Peyer's patch (tissue), 4 donors: ENCODE results near the gene ABCA7. TPM values are rescaled to one million over a fixed set of nuclear protein-coding genes. Genes with fewer than 3 reads are reported as not detected.

Source experiments
- DNase-seq, 3 donors: peaks; one replicate each; pipeline ENCODE4 v3.0.0-alpha.2; 2017 to 2019
- H3K27ac ChIP-seq, 4 donors: fragments of 200-600 bp; sonication (generic); one replicate each; pipeline ENCODE4 v1.5.1; 2016 to 2019
- H3K27me3 ChIP-seq, 2 donors: fragments of 200-600 bp; sonication (generic); one replicate each; pipeline ENCODE4 v1.5.1; 2019
- H3K36me3 ChIP-seq, 3 donors: fragments of 200-600 bp; sonication (generic); one replicate each; pipeline ENCODE4 v1.5.1; 2016 to 2019
- H3K4me1 ChIP-seq, 4 donors: fragments of 200-600 bp; sonication (generic); one replicate each; pipeline ENCODE4 v1.5.1; 2016 to 2019
- H3K4me3 ChIP-seq, 4 donors: fragments of 200-600 bp; sonication (generic); 1 replicate in 3 of 4; 2 replicates in 1 of 4; pipeline ENCODE4 v1.5.1; 2016 to 2019; ENCODE audit warnings: mild to moderate bottlenecking in 1 of 4
- H3K9me3 ChIP-seq, 4 donors: fragments of 200-600 bp; sonication (generic); one replicate each; pipeline ENCODE4 v1.5.1; 2016 to 2019; ENCODE audit warnings: mild to moderate bottlenecking in 1 of 4
- POLR2A ChIP-seq, 2 donors: fragments of 450-650 bp; IDR thresholded peaks; one replicate each; pipeline ENCODE4 v1.5.1; 2017; ENCODE audit warnings: antibody characterized with exemption in 2 of 2, mild to moderate bottlenecking in 2 of 2, moderate library complexity in 2 of 2
- total RNA-seq, 4 donors: library from RNA; depleted of rRNA; stranded (reverse); fragments of >200 nt; gene quantifications; one replicate each; pipeline ENCODE4 v1.1.0, GENCODE V29; 2016
- TF ChIP-seq, protein P1 (sequence below), 6 experiments: fragments of 450-650 bp in 4 of 6; fragments of 200-600 bp in 2 of 6; sonication (generic) in 1 of 6; IDR thresholded peaks; one replicate each; pipeline ENCODE4 v1.5.1; 2017 to 2019; ENCODE audit warnings: antibody characterized with exemption in 6 of 6, mild to moderate bottlenecking in 3 of 6, moderate library complexity in 1 of 6

Gene ABCA7
- total RNA-seq, 4 donors from 2014 or later: 30.1 to 162 (median 72.1) TPM

DNA sequence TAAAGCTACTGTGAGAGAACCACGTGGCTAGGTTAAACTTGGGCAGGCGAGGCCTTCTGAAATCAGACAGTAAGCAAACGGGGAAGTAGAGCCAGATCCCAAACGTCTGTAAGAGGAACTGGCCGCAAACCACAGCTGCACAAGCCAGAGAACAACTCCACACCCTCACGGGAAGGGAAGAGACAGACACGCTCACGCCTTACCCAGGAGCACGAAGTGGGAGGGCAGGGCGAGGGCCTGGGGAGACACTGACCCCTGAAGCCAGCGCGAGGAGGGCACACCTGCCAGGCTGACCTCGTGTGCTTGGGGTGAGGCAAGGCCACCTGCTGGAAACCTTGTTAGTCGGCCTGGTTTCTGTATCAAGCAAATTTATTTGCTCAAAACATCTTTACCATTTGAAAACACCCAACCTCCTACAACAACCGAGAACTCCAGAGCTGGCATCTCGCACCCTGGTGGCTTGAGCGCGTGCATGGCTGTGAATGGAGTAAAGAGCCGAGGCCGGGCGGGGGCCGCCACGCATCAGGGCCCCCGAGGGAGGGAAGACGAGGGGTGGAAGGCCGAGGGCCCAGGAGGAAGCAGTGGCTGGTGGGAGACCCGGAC, 48.0 kb downstream of the ABCA7 start:
- Histone ChIP-seq H3K9me3 (no peaks in the 10 kb centered on the region), H3K4me1 (peaks cover 0 to 27% (median 23%) of the 10 kb centered on the region in 4 donors), H3K27me3 (no peaks in the 10 kb centered on the region), H3K4me3 (no peak overlapping the region), H3K36me3 (peaks cover 0 to 70% (median 0%) of the 10 kb centered on the region in 3 donors), H3K27ac (peak overlapping the region; percentile 46 to 80 (median 62))
- peak in 2 of 3 donors; percentile 88 to 89 for DNase-seq
- TF ChIP-seq, protein P1, sequence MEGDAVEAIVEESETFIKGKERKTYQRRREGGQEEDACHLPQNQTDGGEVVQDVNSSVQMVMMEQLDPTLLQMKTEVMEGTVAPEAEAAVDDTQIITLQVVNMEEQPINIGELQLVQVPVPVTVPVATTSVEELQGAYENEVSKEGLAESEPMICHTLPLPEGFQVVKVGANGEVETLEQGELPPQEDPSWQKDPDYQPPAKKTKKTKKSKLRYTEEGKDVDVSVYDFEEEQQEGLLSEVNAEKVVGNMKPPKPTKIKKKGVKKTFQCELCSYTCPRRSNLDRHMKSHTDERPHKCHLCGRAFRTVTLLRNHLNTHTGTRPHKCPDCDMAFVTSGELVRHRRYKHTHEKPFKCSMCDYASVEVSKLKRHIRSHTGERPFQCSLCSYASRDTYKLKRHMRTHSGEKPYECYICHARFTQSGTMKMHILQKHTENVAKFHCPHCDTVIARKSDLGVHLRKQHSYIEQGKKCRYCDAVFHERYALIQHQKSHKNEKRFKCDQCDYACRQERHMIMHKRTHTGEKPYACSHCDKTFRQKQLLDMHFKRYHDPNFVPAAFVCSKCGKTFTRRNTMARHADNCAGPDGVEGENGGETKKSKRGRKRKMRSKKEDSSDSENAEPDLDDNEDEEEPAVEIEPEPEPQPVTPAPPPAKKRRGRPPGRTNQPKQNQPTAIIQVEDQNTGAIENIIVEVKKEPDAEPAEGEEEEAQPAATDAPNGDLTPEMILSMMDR (IDR thresholded peaks at IDR 0.05): peak in 2 of 6 experiments; percentile 2 to 13
- TF ChIP-seq POLR2A (IDR thresholded peaks at IDR 0.05): no peak

DNA sequence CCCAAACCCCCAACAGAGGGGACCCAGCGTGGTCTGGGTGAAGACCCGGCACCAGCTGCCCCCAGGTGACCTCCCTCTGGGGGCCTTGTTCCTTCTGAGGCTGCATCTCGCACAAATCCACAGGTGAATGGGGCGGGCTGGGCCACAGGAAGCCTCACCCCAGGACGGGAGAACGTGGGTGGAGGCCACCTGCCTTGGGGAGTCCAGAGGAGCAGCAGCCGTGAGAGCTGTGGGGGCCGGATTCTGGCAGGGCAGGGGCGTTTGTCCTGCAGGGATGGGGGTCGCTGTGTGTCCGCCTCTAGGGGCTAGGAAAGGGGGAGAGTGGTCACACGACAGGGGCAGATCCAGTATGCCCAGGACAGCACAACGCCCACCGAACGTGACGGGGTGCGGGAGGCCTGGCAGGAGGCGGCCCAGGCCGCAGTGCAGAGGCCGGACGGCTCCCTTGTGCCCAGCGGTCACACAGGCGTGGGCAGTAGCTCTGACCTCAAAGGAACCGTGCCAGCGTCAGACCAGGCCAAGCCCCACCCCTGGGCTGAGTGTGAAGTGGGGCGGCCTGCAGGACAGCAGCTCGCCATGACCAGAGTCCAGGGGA, 48.6 kb downstream of the ABCA7 start:
- H3K27me3 ChIP-seq: no peaks in the 10 kb centered on the region
- peaks cover 0 to 76% (median 0%) of the 10 kb centered on the region in 3 donors for H3K36me3 ChIP-seq
- no peak overlapping the region for H3K4me3 ChIP-seq
- no peak for DNase-seq
- TF ChIP-seq, protein P1 (IDR thresholded peaks at IDR 0.05): no peak
- no peak for TF ChIP-seq POLR2A (IDR thresholded peaks at IDR 0.05)
- H3K4me1 ChIP-seq: peaks cover 0 to 28% (median 25%) of the 10 kb centered on the region in 4 donors
- H3K27ac ChIP-seq: peak overlapping the region; percentile 46 to 80 (median 62)
- no peaks in the 10 kb centered on the region for H3K9me3 ChIP-seq

DNA sequence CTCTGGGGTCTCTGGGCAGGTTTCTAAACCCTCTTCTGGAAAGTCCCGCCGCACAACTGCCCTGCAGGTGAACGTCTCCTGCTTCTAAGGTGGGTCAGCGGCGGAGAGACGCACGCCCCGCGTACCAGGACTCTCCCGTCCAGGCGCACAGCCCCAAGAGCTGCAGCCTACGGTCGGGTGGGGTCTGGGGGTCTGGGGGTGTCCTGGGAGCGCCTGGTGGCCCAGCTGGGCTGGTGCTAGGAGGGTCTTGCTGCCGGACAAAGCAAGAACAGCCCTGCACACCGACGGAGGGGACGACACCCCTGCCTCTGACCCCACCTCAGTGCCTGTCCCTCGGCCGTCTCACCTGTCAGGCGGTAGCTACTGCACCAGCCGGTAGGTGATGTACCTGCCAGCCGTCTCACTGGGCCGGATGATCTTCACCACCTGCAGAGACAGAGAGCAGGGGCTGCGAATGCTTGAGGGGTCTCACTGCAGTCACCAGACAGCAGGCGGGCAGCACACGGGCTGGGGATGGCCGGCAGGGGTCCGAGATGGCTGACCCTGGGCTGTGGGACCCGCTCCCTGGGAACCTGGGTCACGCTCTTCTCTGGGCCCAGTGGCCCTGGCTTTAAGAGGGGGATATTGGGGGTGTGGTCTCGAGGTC, 49.3 kb downstream of the ABCA7 start:
- H3K9me3 ChIP-seq: no peaks in the 10 kb centered on the region
- no peak for TF ChIP-seq POLR2A (IDR thresholded peaks at IDR 0.05)
- TF ChIP-seq, protein P1 (IDR thresholded peaks at IDR 0.05): no peak

DNA sequence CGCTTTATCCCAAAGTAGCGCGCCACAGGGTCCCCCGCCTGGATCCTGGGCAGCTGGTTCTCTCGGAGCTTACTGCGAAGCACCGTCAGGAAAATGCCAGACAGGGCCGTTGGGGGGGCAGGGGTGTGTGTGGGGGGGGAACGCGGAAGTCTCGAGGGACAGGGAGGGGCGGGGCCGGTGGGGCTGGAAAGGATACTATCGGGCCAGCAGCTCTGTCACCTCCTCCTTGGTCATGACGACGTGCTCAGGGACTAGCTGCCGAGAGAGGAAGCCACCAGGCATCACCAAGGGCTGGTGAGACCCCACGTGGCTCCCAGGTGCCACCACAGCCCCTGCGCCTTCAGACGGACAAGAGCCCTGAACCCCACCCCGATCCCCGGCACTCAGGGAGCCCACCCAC, 50.0 kb downstream of the ABCA7 start:
- peaks cover 0 to 35% (median 32%) of the 10 kb centered on the region in 4 donors for H3K4me1 ChIP-seq
- peaks cover 0 to 73% (median 0%) of the 10 kb centered on the region in 3 donors for H3K36me3 ChIP-seq
- H3K4me3 ChIP-seq: no peak overlapping the region
- H3K27ac ChIP-seq: peak overlapping the region in 1 of 4 donors; percentile 21
- TF ChIP-seq, protein P1 (IDR thresholded peaks at IDR 0.05): no peak
- no peak for TF ChIP-seq POLR2A (IDR thresholded peaks at IDR 0.05)
- no peak for DNase-seq
- H3K9me3 ChIP-seq: no peaks in the 10 kb centered on the region
- H3K27me3 ChIP-seq: no peaks in the 10 kb centered on the region

More for the DNA sequence above, 49.3 kb downstream of the ABCA7 start:
- Histone ChIP-seq H3K36me3 (peaks cover 0 to 76% (median 0%) of the 10 kb centered on the region in 3 donors), H3K27me3 (no peaks in the 10 kb centered on the region), H3K4me1 (peaks cover 0 to 34% (median 28%) of the 10 kb centered on the region in 4 donors), H3K27ac (peak overlapping the region in 2 of 4 donors; percentile 59 to 80), H3K4me3 (no peak overlapping the region)
- DNase-seq: no peak

DNA sequence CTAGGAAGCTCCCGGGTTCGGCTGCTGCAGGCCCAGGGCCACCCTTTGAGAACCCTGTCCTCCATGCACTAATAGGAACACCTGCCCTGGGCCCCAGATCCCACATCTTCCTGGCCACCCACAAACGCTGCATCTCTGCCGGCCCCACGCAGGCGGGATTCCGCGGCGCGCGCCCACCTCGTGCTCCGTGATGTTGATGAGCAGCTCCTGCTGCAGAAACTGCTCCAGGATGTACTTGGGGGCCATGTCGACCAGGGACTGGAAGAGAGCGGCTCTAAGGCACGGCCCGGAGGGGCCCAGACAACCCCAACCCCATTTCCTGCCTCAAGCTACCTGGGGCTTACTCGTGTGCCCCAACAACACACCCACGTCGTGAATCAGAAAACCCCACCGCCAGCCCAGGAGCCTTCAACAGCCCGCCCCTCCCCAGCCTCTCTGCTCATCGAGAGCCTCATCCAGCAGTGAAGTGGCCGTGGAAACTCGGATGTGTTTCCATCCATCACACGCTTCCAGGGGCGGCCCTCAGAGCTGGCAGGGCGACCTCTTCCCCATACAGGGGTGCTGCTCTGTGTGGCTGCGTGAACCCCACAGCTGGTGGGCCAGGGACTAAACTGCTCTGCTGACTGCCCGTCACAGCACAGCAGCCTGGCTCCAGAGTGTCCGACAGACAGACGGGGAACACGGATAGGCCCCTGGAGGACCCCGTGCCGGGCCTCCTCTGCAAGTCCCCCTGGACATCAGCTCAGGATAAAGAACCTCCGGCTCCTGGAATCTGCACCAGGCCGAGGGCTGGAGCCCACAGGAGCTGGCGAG, 51.0 kb downstream of the ABCA7 start:
- no peak overlapping the region for H3K4me3 ChIP-seq
- no peak overlapping the region for H3K27ac ChIP-seq
- TF ChIP-seq, protein P1 (IDR thresholded peaks at IDR 0.05): no peak
- TF ChIP-seq POLR2A (IDR thresholded peaks at IDR 0.05): no peak
- no peak for DNase-seq
- H3K4me1 ChIP-seq: peaks cover 0 to 39% (median 34%) of the 10 kb centered on the region in 4 donors
- H3K27me3 ChIP-seq: no peaks in the 10 kb centered on the region
- H3K36me3 ChIP-seq: peaks cover 0 to 69% (median 0%) of the 10 kb centered on the region in 3 donors
- H3K9me3 ChIP-seq: no peaks in the 10 kb centered on the region
